ENCODE data around the gene OR1M1.
"Not testable (repeated sequence)": the region's sequence is repeated elsewhere in the genome, so short reads cannot be mapped to it uniquely, and the experiment has no call there.

The OR1M1 gene

GRCh38 chr19:9086761-9087160, at the start of gene OR1M1:
Gene OR1M1 (plus strand): TSS chr19:9087061. CDS start chr19:9093245, 6,184 bp downstream.
- no peak for DNase-seq (ENCODE audit: low read depth)

GRCh38 chr19:9037400-9038062, 49.3 kb upstream of the OR1M1 start:
- no peak for DNase-seq (ENCODE audit: low read depth)

GRCh38 chr19:9039728-9040127, 47.1 kb upstream of the OR1M1 start:
- no peak for DNase-seq (ENCODE audit: low read depth)

- DNase-seq (ENCODE audit: low read depth) = no peak
Observed at GRCh38 chr19:9040131-9040530, 46.7 kb upstream of the OR1M1 start.

- no peak for DNase-seq (ENCODE audit: low read depth)
Observed at GRCh38 chr19:9041023-9041422, 45.8 kb upstream of the OR1M1 start.

- DNase-seq (ENCODE audit: low read depth) = no peak
Observed at GRCh38 chr19:9043524-9043923, 43.3 kb upstream of the OR1M1 start.

- no peak for DNase-seq (ENCODE audit: low read depth)
Observed at GRCh38 chr19:9044449-9044848, 42.4 kb upstream of the OR1M1 start.

- DNase-seq (ENCODE audit: low read depth) = no peak
Observed at GRCh38 chr19:9046694-9047093, 40.2 kb upstream of the OR1M1 start.

GRCh38 chr19:9052894-9053293, 34.0 kb upstream of the OR1M1 start:
- no peak for DNase-seq (ENCODE audit: low read depth)

- DNase-seq (ENCODE audit: low read depth) = not testable (repeated sequence)
Observed at GRCh38 chr19:9053674-9054073, 33.2 kb upstream of the OR1M1 start.

- no peak for DNase-seq (ENCODE audit: low read depth)
Observed at GRCh38 chr19:9054207-9054606, 32.7 kb upstream of the OR1M1 start.

- no peak for DNase-seq (ENCODE audit: low read depth)
Observed at GRCh38 chr19:9054765-9055164, 32.1 kb upstream of the OR1M1 start.

GRCh38 chr19:9056131-9056530, 30.7 kb upstream of the OR1M1 start:
- DNase-seq (ENCODE audit: low read depth) = not testable (repeated sequence)

GRCh38 chr19:9057505-9058258, 29.2 kb upstream of the OR1M1 start:
- DNase-seq (ENCODE audit: low read depth) = no peak

- no peak for DNase-seq (ENCODE audit: low read depth)
Observed at GRCh38 chr19:9058905-9059667, 27.8 kb upstream of the OR1M1 start.

GRCh38 chr19:9060564-9061340, 26.1 kb upstream of the OR1M1 start:
- no peak for DNase-seq (ENCODE audit: low read depth)

- DNase-seq (ENCODE audit: low read depth) = no peak
Observed at GRCh38 chr19:9061879-9062278, 25.0 kb upstream of the OR1M1 start.

GRCh38 chr19:9065457-9066014, 21.3 kb upstream of the OR1M1 start:
- DNase-seq (ENCODE audit: low read depth) = no peak

GRCh38 chr19:9070066-9070465, 16.8 kb upstream of the OR1M1 start:
- no peak for DNase-seq (ENCODE audit: low read depth)

- DNase-seq (ENCODE audit: low read depth) = not testable (repeated sequence)
Observed at GRCh38 chr19:9071720-9072119, 15.1 kb upstream of the OR1M1 start.

GRCh38 chr19:9073806-9074205, 13.1 kb upstream of the OR1M1 start:
- DNase-seq (ENCODE audit: low read depth) = no peak
